ENCODE measurements around the gene AGAP1.

DNA sequence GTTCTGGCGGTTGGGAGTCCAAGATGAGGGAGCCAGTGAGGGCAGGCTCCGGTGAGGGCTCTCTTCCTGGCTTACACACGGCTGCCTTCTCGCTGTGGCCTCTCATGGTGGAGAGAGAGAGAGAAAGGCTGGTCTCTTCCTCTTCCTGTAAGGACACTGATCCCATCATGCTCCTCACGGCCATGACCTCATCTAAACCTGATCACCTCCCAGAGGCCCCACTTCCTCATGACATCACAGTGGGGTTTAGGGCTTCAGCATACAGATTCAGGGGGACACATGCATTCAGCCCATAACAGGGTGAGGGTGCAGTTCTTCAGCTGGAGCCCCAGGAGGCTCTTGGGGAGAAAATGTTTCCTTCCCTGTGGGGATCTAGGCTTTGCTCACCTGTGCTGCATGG is 29.2 kb downstream of the AGAP1 start:
- TF ChIP-seq, protein P1, sequence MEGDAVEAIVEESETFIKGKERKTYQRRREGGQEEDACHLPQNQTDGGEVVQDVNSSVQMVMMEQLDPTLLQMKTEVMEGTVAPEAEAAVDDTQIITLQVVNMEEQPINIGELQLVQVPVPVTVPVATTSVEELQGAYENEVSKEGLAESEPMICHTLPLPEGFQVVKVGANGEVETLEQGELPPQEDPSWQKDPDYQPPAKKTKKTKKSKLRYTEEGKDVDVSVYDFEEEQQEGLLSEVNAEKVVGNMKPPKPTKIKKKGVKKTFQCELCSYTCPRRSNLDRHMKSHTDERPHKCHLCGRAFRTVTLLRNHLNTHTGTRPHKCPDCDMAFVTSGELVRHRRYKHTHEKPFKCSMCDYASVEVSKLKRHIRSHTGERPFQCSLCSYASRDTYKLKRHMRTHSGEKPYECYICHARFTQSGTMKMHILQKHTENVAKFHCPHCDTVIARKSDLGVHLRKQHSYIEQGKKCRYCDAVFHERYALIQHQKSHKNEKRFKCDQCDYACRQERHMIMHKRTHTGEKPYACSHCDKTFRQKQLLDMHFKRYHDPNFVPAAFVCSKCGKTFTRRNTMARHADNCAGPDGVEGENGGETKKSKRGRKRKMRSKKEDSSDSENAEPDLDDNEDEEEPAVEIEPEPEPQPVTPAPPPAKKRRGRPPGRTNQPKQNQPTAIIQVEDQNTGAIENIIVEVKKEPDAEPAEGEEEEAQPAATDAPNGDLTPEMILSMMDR (IDR thresholded peaks at IDR 0.05) = no peak
- TF ChIP-seq POLR2A (IDR thresholded peaks at IDR 0.05) = no peak
